Memory B cell (primary cell): ENCODE measurements around the gene KDM3A.

Source experiments
- ATAC-seq: fragments of 150-1000 bp; cut with Tn5 transposase; 2 replicates; pipeline ENCODE4 v1.10.0; 2021; ENCODE audit warnings: low read depth, mild to moderate bottlenecking, moderate library complexity
- DNase-seq, 2 donors: peaks; one replicate each; pipeline ENCODE4 v3.0.0; 2022; ENCODE audit warnings: low spot score in 2 of 2
- H3K27ac Mint-ChIP-seq: one replicate; pipeline ENCODE4 v1.8.0; 2022; ENCODE audit warnings: mild to moderate bottlenecking, moderate library complexity, mixed read lengths
- H3K27me3 Mint-ChIP-seq: one replicate; pipeline ENCODE4 v1.8.0; 2022; ENCODE audit warnings: mixed read lengths
- H3K36me3 Mint-ChIP-seq: one replicate; pipeline ENCODE4 v1.8.0; 2022; ENCODE audit warnings: mild to moderate bottlenecking, mixed read lengths
- H3K4me1 Mint-ChIP-seq: one replicate; pipeline ENCODE4 v1.8.0; 2022; ENCODE audit warnings: mixed read lengths
- H3K4me3 Mint-ChIP-seq: one replicate; pipeline ENCODE4 v1.8.0; 2022; ENCODE audit warnings: mild to moderate bottlenecking, moderate library complexity, mixed read lengths
- H3K9me3 Mint-ChIP-seq: one replicate; pipeline ENCODE4 v1.8.0; 2022; ENCODE audit warnings: mixed read lengths

Gene KDM3A

DNA sequence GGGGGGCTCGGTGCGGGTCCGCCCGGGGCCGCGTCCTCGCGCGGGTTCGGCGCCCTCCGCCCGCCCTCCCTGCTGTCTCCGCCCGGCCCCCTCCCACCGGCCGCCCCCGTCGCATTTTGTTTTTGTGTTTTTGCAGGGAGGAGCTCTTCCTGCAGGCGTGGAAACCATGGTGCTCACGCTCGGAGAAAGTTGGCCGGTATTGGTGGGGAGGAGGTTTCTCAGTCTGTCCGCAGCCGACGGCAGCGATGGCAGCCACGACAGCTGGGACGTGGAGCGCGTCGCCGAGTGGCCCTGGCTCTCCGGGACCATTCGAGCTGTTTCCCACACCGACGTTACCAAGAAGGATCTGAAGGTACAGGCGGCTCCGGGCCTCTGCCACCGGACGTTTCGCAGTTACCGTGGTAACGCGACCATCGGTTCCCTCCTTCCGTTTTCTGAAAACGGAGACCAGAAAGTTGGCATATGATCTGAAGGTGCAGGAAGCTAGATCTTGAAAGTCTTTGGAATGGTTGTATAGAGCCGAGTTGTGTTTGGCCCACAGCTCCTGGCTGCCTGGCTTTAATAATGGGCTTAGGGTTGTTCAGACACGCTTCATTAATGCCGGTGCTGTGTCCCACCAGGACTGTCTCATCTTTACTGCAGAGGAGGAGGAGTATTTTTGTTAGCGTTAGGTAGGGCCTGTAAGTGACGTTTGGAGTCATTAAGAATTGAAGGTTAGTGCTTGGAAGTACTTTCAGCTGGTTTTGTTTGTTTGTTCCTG, 891 bp downstream of the KDM3A start:
- Mint-ChIP-seq H3K36me3 (peaks cover 22% of the 10 kb centered on the region), H3K4me1 (peaks cover 24% of the 10 kb centered on the region)
- ATAC-seq = peak; percentile 6

GRCh38 chr2:86442642-86443005, 1.5 kb downstream of the KDM3A start:
- Mint-ChIP-seq H3K9me3 (peaks cover 7% of the 10 kb centered on the region), H3K27me3 (no peaks in the 10 kb centered on the region), H3K27ac (peak overlapping the region; percentile 93), H3K4me1 (peaks cover 24% of the 10 kb centered on the region), H3K4me3 (peak overlapping the region; percentile 91), H3K36me3 (peaks cover 22% of the 10 kb centered on the region)
- peak; percentile 34 to 48 for DNase-seq
- peak; percentile 40 for ATAC-seq

More for the DNA sequence above, 891 bp downstream of the KDM3A start:
- Mint-ChIP-seq H3K27ac (peak overlapping the region; percentile 93), H3K9me3 (peaks cover 8% of the 10 kb centered on the region), H3K4me3 (peak overlapping the region; percentile 91), H3K27me3 (no peaks in the 10 kb centered on the region)
- peak; percentile 39 to 53 for DNase-seq

- Mint-ChIP-seq H3K27ac (no peak overlapping the region), H3K4me3 (no peak overlapping the region), H3K36me3 (peaks cover 32% of the 10 kb centered on the region), H3K27me3 (no peaks in the 10 kb centered on the region), H3K9me3 (peaks cover 6% of the 10 kb centered on the region), H3K4me1 (peaks cover 33% of the 10 kb centered on the region)
- DNase-seq (no peak), ATAC-seq (no peak)
These were observed 2.6 kb downstream of the KDM3A start for GRCh38 chr2:86443631-86444350.

DNA sequence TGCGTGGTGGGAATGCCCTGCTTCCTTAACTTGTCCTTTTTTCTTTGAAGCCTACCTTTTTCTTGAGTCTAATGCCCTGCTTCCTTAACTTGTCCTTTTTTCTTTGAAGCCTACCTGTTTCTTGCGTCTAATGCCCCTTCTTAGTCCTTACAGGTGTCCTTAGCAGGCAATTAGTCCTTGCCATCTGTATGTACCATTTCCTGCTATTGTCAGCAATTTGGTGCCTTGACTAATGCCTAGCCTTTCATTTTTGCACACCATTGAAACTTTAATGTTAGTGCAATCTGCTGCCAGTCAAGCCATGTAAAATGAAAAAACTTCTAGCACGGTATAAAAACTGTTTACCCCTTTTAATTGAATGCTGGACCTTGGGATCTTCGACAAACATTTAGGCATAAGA, 4.3 kb downstream of the KDM3A start:
- H3K27ac Mint-ChIP-seq = no peak overlapping the region
- peaks cover 2% of the 10 kb centered on the region for H3K9me3 Mint-ChIP-seq
- DNase-seq (no peak), ATAC-seq (no peak)
- H3K27me3 Mint-ChIP-seq = no peaks in the 10 kb centered on the region
- peaks cover 35% of the 10 kb centered on the region for H3K4me1 Mint-ChIP-seq
- no peak overlapping the region for H3K4me3 Mint-ChIP-seq
- H3K36me3 Mint-ChIP-seq = peaks cover 36% of the 10 kb centered on the region

DNA sequence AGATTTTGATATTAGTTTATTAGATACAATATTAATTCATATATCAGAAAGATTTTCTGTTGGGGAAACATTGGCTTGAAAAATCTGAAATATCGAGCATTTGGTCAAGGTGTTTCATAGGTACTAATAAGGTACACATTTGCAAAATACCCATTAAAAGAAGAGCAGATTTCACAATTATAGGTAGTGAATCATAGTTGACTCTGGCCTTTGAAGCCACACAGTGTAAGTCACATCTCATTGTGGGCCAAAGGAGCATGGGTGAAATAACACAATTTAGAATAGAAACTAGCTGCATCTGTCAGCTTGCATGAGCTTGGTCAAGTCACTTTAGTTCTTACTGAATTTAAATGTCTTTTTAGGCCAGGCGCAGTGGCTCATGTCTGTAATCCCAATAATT, 4.9 kb downstream of the KDM3A start:
- DNase-seq (no peak), ATAC-seq (no peak)
- H3K36me3 Mint-ChIP-seq = peaks cover 36% of the 10 kb centered on the region
- H3K4me1 Mint-ChIP-seq = peaks cover 32% of the 10 kb centered on the region
- H3K9me3 Mint-ChIP-seq = no peaks in the 10 kb centered on the region
- no peak overlapping the region for H3K27ac Mint-ChIP-seq
- no peak overlapping the region for H3K4me3 Mint-ChIP-seq
- no peaks in the 10 kb centered on the region for H3K27me3 Mint-ChIP-seq

DNA sequence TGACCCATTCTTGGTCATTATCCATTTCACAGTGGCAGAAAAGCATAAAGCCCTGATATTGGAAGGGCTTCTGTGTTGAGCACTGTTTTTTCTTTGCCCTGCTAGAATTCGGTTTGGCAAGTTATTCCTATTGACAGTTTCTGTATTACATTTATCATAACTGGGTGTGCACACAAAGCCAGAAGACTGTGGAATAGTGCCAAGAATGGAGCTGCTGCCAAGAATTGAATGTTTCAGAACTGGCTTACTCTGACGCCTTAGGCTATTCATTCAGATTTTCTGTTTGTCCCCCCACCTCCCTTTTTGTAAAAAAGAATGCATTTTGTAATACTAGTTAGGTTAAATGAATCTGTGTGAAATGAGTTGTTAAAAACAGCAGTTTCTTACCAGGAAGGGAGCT, 12.7 kb downstream of the KDM3A start:
- Mint-ChIP-seq H3K4me1 (peaks cover 2% of the 10 kb centered on the region), H3K27ac (no peak overlapping the region), H3K4me3 (no peak overlapping the region), H3K36me3 (peaks cover 48% of the 10 kb centered on the region), H3K27me3 (no peaks in the 10 kb centered on the region), H3K9me3 (no peaks in the 10 kb centered on the region)
- DNase-seq (no peak), ATAC-seq (no peak)

- Mint-ChIP-seq H3K27ac (no peak overlapping the region), H3K9me3 (no peaks in the 10 kb centered on the region), H3K4me3 (no peak overlapping the region), H3K4me1 (peaks cover 2% of the 10 kb centered on the region), H3K27me3 (no peaks in the 10 kb centered on the region), H3K36me3 (peaks cover 49% of the 10 kb centered on the region)
- DNase-seq = no peak
- no peak for ATAC-seq
These were observed 13.1 kb downstream of the KDM3A start for GRCh38 chr2:86454238-86454637.

- no peak overlapping the region for H3K27ac Mint-ChIP-seq
- ATAC-seq = no peak
- H3K9me3 Mint-ChIP-seq = no peaks in the 10 kb centered on the region
These were observed 14.0 kb downstream of the KDM3A start for GRCh38 chr2:86455181-86455580.

DNA sequence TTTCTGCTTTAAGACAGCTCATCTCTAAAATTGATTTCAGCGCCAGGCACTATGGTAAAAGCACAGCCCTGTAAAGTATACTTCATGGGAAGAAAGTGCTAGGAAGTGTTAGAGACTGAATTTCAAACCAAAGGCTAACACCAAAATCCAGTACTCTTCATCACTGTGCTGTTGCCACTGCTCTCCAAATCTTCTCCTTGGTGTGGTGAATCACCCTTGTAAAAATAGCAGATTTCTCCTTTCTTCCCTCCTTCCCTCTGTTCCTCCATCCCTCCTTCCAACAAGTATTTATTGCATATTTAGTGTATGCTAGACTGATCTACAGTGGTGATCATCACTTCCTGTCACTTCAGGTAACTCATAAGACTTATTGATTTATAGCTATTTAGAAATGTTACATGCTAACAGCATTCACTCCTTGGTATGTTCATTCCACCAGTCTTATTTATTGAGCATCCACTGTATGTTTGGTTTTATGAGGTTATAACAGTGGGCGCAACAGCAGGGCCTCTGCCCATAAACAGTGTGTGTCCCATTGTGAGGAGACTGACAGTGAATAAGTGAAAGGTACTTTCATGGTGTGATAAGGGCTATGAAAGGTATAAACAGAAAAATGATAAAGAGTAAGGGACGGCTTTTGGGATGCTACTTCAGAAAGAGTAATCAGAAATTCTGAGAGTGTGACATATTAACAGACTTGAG, 20.0 kb downstream of the KDM3A start:
- Mint-ChIP-seq H3K4me3 (no peak overlapping the region), H3K36me3 (peaks cover 47% of the 10 kb centered on the region)
- ATAC-seq = no peak

More at GRCh38 chr2:86455181-86455580, 14.0 kb downstream of the KDM3A start:
- Mint-ChIP-seq H3K4me1 (peaks cover 4% of the 10 kb centered on the region), H3K4me3 (no peak overlapping the region), H3K36me3 (peaks cover 47% of the 10 kb centered on the region), H3K27me3 (no peaks in the 10 kb centered on the region)
- DNase-seq = no peak

DNA sequence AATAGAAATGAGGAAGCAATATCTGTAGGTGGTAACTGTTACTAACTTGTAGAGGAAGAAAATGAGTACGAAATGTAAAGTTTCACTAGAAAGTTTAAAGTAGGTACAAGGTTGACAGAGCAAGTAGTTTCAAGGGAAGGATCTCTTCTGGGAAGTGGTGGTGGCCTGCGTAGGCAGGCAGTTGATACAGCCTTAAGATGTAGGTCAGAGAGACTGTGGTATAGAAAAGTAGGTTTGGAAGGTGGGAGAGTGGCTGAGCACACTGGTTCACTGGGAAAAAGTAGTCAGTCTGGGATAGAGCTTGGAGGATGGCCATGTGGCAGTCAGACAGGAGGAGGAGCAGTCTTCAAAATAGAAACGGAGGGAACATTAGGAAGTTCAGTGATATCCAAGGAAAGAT, 23.5 kb downstream of the KDM3A start:
- Mint-ChIP-seq H3K27ac (peak overlapping the region; percentile 85), H3K9me3 (no peaks in the 10 kb centered on the region), H3K27me3 (no peaks in the 10 kb centered on the region), H3K4me3 (no peak overlapping the region), H3K36me3 (peaks cover 50% of the 10 kb centered on the region), H3K4me1 (peaks cover 11% of the 10 kb centered on the region)
- ATAC-seq = no peak
- no peak for DNase-seq

More for the DNA sequence above, 20.0 kb downstream of the KDM3A start:
- Mint-ChIP-seq H3K9me3 (no peaks in the 10 kb centered on the region), H3K4me1 (peaks cover 9% of the 10 kb centered on the region), H3K27me3 (no peaks in the 10 kb centered on the region), H3K27ac (no peak overlapping the region)
- no peak for DNase-seq

GRCh38 chr2:86466306-86466705, 25.1 kb downstream of the KDM3A start:
- Mint-ChIP-seq H3K27me3 (no peaks in the 10 kb centered on the region), H3K9me3 (no peaks in the 10 kb centered on the region), H3K4me3 (no peak overlapping the region), H3K36me3 (peaks cover 39% of the 10 kb centered on the region), H3K4me1 (peaks cover 11% of the 10 kb centered on the region), H3K27ac (no peak overlapping the region)
- DNase-seq (no peak), ATAC-seq (no peak)

- Mint-ChIP-seq H3K27ac (no peak overlapping the region), H3K9me3 (no peaks in the 10 kb centered on the region), H3K36me3 (peaks cover 39% of the 10 kb centered on the region), H3K4me3 (no peak overlapping the region), H3K27me3 (no peaks in the 10 kb centered on the region), H3K4me1 (peaks cover 11% of the 10 kb centered on the region)
- DNase-seq (no peak), ATAC-seq (no peak)
These were observed 27.2 kb downstream of the KDM3A start for GRCh38 chr2:86468162-86469033.

DNA sequence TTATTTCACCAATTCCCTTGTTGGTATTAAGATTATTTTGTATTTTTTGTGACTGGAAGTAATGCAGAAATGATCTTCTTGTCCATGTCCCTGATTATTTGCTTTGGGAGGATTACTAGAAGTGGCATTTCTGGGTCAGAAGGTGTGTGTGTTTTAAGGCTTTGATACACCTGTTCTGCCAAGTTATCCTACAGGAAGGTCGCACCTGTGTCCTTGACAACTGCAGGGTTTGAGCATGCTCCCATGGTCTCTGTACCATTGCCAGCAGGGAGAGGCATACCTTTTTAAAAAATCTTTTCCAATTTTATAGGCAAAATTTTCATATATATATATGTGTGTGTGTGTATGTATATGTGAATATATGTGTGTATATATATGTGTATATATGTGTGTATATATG, 29.7 kb downstream of the KDM3A start:
- H3K4me1 Mint-ChIP-seq = peaks cover 4% of the 10 kb centered on the region
- no peak overlapping the region for H3K4me3 Mint-ChIP-seq
- peaks cover 38% of the 10 kb centered on the region for H3K36me3 Mint-ChIP-seq
- ATAC-seq (no peak), DNase-seq (no peak)
- H3K27ac Mint-ChIP-seq = no peak overlapping the region
- H3K9me3 Mint-ChIP-seq = no peaks in the 10 kb centered on the region
- H3K27me3 Mint-ChIP-seq = no peaks in the 10 kb centered on the region
